HEK293 (cell line): ENCODE results near the gene STRA6.

Source experiments
- CTCF ChIA-PET: fragments of 350-600 bp; formaldehyde crosslinking; extraction: SDS; loops from one replicate; lab custom pipeline; 2021; ENCODE audit warnings: antibody characterized with exemption; lab: Yijun Ruan, JAX
- POLR2A ChIA-PET: fragments of 300-600 bp; formaldehyde crosslinking; extraction: SDS; loops from one replicate; lab custom pipeline; 2020; ENCODE audit warnings: antibody characterized with exemption, inconsistent platforms; lab: Yijun Ruan, JAX
- H3K27ac ChIP-seq: fragments of 200-500 bp; sonication (Bioruptor generic); 2 replicates; pipeline ENCODE4 v1.5.1; 2014; ENCODE audit warnings: low read depth, low read length, control low read depth, inconsistent platforms; ENCODE audit errors: extremely low read depth
- H3K36me3 ChIP-seq, 2 experiments: fragments of 200-500 bp in 1 of 2; sonication (Bioruptor generic) in 1 of 2; 1 replicate in 1 of 2; 2 replicates in 1 of 2; pipeline ENCODE4 v1.5.1; 2014 to 2017; ENCODE audit warnings: inconsistent platforms in 2 of 2, low read length in 2 of 2; ENCODE audit not compliant: control insufficient read depth in 2 of 2, insufficient read depth in 1 of 2
- H3K4me1 ChIP-seq: fragments of 200-500 bp; sonication (Bioruptor generic); 2 replicates; pipeline ENCODE4 v1.5.1; 2014; ENCODE audit warnings: mild to moderate bottlenecking, low read length, inconsistent platforms; ENCODE audit not compliant: control insufficient read depth, insufficient read depth
- H3K4me3 ChIP-seq: 2 replicates; pipeline ENCODE4 v1.5.1; 2011; ENCODE audit warnings: low read depth, mild to moderate bottlenecking, control low read depth, low read length, moderate library complexity
- H3K9me3 ChIP-seq: fragments of 200-500 bp; sonication (Bioruptor generic); 2 replicates; pipeline ENCODE4 v1.5.1; 2014; ENCODE audit warnings: low read depth, low read length, inconsistent platforms; ENCODE audit not compliant: control insufficient read depth, insufficient read depth
- HOXD13 ChIP-seq: sonication (generic); formaldehyde crosslinking; IDR thresholded peaks from 2 replicates; pipeline ENCODE4 v1.8.0; 2022; ENCODE audit warnings: missing genetic modification reagents, borderline replicate concordance
- PRDM6 ChIP-seq: fragments of 450-650 bp; formaldehyde crosslinking; IDR thresholded peaks from 2 replicates; pipeline ENCODE4 v1.5.1; 2017; ENCODE audit warnings: missing biosample characterization, missing genetic modification characterization
- SCRT2 ChIP-seq: fragments of 450-650 bp; formaldehyde crosslinking; IDR thresholded peaks from 2 replicates; pipeline ENCODE4 v1.5.1; 2016; ENCODE audit warnings: missing biosample characterization, missing genetic modification characterization
- SP2 ChIP-seq: fragments of 450-650 bp; formaldehyde crosslinking; IDR thresholded peaks from 2 replicates; pipeline ENCODE4 v1.5.1; 2016; ENCODE audit warnings: missing biosample characterization, missing genetic modification characterization
- ZBTB7A ChIP-seq: fragments of 450-650 bp; formaldehyde crosslinking; IDR thresholded peaks from 2 replicates; pipeline ENCODE4 v1.5.1; 2016; ENCODE audit warnings: low read depth, missing biosample characterization, missing genetic modification characterization
- ZFHX2 ChIP-seq: fragments of 450-650 bp; formaldehyde crosslinking; conservative IDR thresholded peaks from 2 replicates; pipeline ENCODE4 v1.5.1; 2016; ENCODE audit warnings: missing biosample characterization, missing genetic modification characterization
- ZNF132 ChIP-seq: fragments of 450-650 bp; formaldehyde crosslinking; IDR thresholded peaks from 2 replicates; pipeline ENCODE4 v1.5.1; 2017; ENCODE audit warnings: missing biosample characterization, missing genetic modification characterization, borderline replicate concordance
- ZNF148 ChIP-seq: fragments of 450-650 bp; formaldehyde crosslinking; IDR thresholded peaks from 2 replicates; pipeline ENCODE4 v1.5.0; 2017; ENCODE audit warnings: missing biosample characterization, missing genetic modification characterization, borderline replicate concordance
- ZNF214 ChIP-seq: fragments of 450-650 bp; formaldehyde crosslinking; IDR thresholded peaks from 2 replicates; pipeline ENCODE4 v1.5.1; 2017; ENCODE audit warnings: missing biosample characterization, mild to moderate bottlenecking, missing genetic modification characterization, borderline replicate concordance
- ZNF280C ChIP-seq: fragments of 450-650 bp; formaldehyde crosslinking; IDR thresholded peaks from 2 replicates; pipeline ENCODE4 v1.5.1; 2016; ENCODE audit warnings: missing biosample characterization, missing genetic modification characterization
- ZNF311 ChIP-seq: fragments of 450-650 bp; formaldehyde crosslinking; IDR thresholded peaks from 2 replicates; pipeline ENCODE4 v1.5.1; 2017; ENCODE audit warnings: missing biosample characterization, missing genetic modification characterization, borderline replicate concordance
- ZNF514 ChIP-seq: fragments of 450-650 bp; formaldehyde crosslinking; IDR thresholded peaks from 2 replicates; pipeline ENCODE4 v1.5.1; 2016; ENCODE audit warnings: missing biosample characterization, missing genetic modification characterization
- ZNF623 ChIP-seq: fragments of 450-650 bp; formaldehyde crosslinking; IDR thresholded peaks from 2 replicates; pipeline ENCODE4 v1.5.1; 2016; ENCODE audit warnings: missing biosample characterization, missing genetic modification characterization
- ZNF670 ChIP-seq: fragments of 450-650 bp; formaldehyde crosslinking; IDR thresholded peaks from 2 replicates; pipeline ENCODE4 v1.5.1; 2016; ENCODE audit warnings: missing biosample characterization, missing genetic modification characterization, low read depth
- ZNF701 ChIP-seq: fragments of 450-650 bp; formaldehyde crosslinking; IDR thresholded peaks from 2 replicates; pipeline ENCODE4 v1.5.1; 2016; ENCODE audit warnings: missing biosample characterization, missing genetic modification characterization
- ZNF791 ChIP-seq: fragments of 450-650 bp; formaldehyde crosslinking; IDR thresholded peaks from 2 replicates; pipeline ENCODE4 v1.5.1; 2016; ENCODE audit warnings: missing biosample characterization, missing genetic modification characterization
- TF ChIP-seq, protein P1 (sequence below): fragments of 450-650 bp; formaldehyde crosslinking; IDR thresholded peaks from 2 replicates; pipeline ENCODE4 v1.5.1; 2016; ENCODE audit warnings: missing biosample characterization, missing genetic modification characterization
- TF ChIP-seq, protein P2 (sequence below): fragments of 450-650 bp; formaldehyde crosslinking; IDR thresholded peaks from 2 replicates; pipeline ENCODE4 v1.5.1; 2016; ENCODE audit warnings: missing biosample characterization, missing genetic modification characterization
- TF ChIP-seq, protein P3 (sequence below): fragments of 450-650 bp; formaldehyde crosslinking; IDR thresholded peaks from 2 replicates; pipeline ENCODE4 v1.5.1; 2016; ENCODE audit warnings: missing biosample characterization, missing genetic modification characterization
- TF ChIP-seq, protein P4 (sequence below): fragments of 450-650 bp; formaldehyde crosslinking; IDR thresholded peaks from 2 replicates; pipeline ENCODE4 v1.5.1; 2017; ENCODE audit warnings: missing biosample characterization, missing genetic modification characterization

Gene STRA6

GRCh38 chr15:74208901-74209559 lies 6.4 kb upstream of the STRA6 start (continued):
- TF ChIP-seq, protein P1, sequence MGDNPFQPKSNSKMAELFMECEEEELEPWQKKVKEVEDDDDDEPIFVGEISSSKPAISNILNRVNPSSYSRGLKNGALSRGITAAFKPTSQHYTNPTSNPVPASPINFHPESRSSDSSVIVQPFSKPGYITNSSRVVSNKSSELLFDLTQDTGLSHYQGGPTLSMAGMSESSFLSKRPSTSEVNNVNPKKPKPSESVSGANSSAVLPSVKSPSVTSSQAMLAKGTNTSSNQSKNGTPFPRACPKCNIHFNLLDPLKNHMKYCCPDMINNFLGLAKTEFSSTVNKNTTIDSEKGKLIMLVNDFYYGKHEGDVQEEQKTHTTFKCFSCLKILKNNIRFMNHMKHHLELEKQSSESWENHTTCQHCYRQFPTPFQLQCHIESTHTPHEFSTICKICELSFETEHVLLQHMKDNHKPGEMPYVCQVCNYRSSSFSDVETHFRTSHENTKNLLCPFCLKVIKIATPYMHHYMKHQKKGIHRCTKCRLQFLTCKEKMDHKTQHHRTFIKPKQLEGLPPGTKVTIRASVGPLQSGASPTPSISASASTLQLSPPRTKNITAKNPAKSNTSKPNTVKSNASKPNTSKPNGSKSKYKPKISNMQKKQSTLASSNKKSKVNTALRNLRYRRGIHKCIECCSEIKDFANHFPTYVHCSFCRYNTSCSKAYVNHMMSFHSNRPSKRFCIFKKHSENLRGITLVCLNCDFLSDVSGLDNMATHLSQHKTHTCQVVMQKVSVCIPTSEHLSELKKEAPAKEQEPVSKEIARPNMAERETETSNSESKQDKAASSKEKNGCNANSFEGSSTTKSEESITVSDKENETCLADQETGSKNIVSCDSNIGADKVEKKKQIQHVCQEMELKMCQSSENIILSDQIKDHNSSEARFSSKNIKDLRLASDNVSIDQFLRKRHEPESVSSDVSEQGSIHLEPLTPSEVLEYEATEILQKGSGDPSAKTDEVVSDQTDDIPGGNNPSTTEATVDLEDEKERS (tag by site-specific recombination): no peak
- TF ChIP-seq ZFHX2 (tag by site-specific recombination): peak; percentile 38
- TF ChIP-seq, protein P2, sequence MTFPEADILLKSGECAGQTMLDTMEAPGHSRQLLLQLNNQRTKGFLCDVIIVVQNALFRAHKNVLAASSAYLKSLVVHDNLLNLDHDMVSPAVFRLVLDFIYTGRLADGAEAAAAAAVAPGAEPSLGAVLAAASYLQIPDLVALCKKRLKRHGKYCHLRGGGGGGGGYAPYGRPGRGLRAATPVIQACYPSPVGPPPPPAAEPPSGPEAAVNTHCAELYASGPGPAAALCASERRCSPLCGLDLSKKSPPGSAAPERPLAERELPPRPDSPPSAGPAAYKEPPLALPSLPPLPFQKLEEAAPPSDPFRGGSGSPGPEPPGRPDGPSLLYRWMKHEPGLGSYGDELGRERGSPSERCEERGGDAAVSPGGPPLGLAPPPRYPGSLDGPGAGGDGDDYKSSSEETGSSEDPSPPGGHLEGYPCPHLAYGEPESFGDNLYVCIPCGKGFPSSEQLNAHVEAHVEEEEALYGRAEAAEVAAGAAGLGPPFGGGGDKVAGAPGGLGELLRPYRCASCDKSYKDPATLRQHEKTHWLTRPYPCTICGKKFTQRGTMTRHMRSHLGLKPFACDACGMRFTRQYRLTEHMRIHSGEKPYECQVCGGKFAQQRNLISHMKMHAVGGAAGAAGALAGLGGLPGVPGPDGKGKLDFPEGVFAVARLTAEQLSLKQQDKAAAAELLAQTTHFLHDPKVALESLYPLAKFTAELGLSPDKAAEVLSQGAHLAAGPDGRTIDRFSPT: no peak
- TF ChIP-seq PRDM6 (tag by site-specific recombination): no peak

DNA sequence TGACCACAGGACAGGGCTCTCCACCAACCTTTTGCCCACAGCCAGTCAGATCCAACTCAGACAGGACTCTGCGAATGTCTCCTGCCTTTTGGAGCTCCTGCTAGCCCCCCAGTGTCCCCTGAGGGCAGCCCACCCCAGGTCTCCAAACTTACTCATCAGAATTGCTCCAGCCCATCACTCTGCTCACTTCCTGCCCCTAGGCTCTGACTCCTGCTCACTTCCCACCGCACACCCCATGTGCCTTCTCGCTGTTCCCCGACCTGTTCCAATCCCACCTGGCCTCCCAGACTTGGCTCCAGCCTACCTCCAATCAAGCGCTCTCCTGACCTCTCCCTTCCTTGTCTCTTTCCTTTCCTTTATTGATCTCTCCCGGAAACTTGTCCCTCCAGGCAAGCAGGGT lies 5.9 kb upstream of the STRA6 start:
- TF ChIP-seq SCRT2 (tag by site-specific recombination) (no peak), ZNF670 (no peak), ZNF280C (no peak), SP2 (tag by site-specific recombination) (no peak), ZNF214 (tag by site-specific recombination) (no peak), ZNF623 (0 out of 2 replicates have a peak, but pooled peaks have one; percentile 3), ZNF701 (tag by site-specific recombination) (no peak), ZNF791 (tag by site-specific recombination) (0 out of 2 replicates have a peak, but pooled peaks have one; percentile 28), ZNF311 (tag by site-specific recombination) (no peak), ZNF148 (tag by site-specific recombination) (no peak), ZNF514 (tag by site-specific recombination) (no peak), HOXD13 (CRISPR knock-in tag) (no peak), ZBTB7A (tag by site-specific recombination) (no peak), ZNF132 (tag by site-specific recombination) (no peak)
- TF ChIP-seq, protein P3, sequence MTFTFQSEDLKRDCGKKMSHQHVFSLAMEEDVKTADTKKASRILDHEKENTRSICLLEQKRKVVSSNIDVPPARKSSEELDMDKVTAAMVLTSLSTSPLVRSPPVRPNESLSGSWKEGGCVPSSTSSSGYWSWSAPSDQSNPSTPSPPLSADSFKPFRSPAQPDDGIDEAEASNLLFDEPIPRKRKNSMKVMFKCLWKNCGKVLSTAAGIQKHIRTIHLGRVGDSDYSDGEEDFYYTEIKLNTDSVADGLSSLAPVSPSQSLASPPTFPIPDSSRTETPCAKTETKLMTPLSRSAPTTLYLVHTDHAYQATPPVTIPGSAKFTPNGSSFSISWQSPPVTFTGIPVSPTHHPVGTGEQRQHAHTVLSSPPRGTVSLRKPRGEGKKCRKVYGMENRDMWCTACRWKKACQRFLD (tag by site-specific recombination): no peak
- TF ChIP-seq, protein P4, sequence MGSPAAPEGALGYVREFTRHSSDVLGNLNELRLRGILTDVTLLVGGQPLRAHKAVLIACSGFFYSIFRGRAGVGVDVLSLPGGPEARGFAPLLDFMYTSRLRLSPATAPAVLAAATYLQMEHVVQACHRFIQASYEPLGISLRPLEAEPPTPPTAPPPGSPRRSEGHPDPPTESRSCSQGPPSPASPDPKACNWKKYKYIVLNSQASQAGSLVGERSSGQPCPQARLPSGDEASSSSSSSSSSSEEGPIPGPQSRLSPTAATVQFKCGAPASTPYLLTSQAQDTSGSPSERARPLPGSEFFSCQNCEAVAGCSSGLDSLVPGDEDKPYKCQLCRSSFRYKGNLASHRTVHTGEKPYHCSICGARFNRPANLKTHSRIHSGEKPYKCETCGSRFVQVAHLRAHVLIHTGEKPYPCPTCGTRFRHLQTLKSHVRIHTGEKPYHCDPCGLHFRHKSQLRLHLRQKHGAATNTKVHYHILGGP (tag by site-specific recombination): no peak
- Histone ChIP-seq H3K4me1 (peaks cover 26% of the 10 kb centered on the region), H3K27ac (peak overlapping the region; percentile 55; the same call in 1 of the 2 replicates), H3K36me3 (no peaks in the 10 kb centered on the region), H3K9me3 (no peaks in the 10 kb centered on the region), H3K4me3 (no peak overlapping the region)
- ChIA-PET CTCF (interaction anchor here (0.7 to 0.9 kb wide), 4 partner anchors 15 to 214 kb away, joined by 3 to 4 read pairs (median 3); no protein-coding TSS in a partner anchor), POLR2A (interaction anchor here (1.1 to 3.7 kb wide), 4 partner anchors 8 to 31 kb away, joined by 4 to 15 read pairs (median 4); no protein-coding TSS in a partner anchor)
